Measurements from ENCODE around the gene LDLRAD2.

GRCh38 chr1:21793104-21793503 is 19.0 kb upstream of the LDLRAD2 start:
- TF ChIP-seq CTCF (IDR thresholded peaks at IDR 0.05) (no peak), POLR2A (IDR thresholded peaks at IDR 0.05) (no peak), POLR2AphosphoS5 (IDR thresholded peaks at IDR 0.05) (no peak)
